Measurements from ENCODE around the gene TTLL11.

Gene TTLL11, protein sequence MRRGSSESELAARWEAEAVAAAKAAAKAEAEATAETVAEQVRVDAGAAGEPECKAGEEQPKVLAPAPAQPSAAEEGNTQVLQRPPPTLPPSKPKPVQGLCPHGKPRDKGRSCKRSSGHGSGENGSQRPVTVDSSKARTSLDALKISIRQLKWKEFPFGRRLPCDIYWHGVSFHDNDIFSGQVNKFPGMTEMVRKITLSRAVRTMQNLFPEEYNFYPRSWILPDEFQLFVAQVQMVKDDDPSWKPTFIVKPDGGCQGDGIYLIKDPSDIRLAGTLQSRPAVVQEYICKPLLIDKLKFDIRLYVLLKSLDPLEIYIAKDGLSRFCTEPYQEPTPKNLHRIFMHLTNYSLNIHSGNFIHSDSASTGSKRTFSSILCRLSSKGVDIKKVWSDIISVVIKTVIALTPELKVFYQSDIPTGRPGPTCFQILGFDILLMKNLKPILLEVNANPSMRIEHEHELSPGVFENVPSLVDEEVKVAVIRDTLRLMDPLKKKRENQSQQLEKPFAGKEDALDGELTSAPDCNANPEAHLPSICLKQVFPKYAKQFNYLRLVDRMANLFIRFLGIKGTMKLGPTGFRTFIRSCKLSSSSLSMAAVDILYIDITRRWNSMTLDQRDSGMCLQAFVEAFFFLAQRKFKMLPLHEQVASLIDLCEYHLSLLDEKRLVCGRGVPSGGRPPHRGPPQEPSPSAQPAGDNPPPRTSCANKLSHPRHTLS

DNA sequence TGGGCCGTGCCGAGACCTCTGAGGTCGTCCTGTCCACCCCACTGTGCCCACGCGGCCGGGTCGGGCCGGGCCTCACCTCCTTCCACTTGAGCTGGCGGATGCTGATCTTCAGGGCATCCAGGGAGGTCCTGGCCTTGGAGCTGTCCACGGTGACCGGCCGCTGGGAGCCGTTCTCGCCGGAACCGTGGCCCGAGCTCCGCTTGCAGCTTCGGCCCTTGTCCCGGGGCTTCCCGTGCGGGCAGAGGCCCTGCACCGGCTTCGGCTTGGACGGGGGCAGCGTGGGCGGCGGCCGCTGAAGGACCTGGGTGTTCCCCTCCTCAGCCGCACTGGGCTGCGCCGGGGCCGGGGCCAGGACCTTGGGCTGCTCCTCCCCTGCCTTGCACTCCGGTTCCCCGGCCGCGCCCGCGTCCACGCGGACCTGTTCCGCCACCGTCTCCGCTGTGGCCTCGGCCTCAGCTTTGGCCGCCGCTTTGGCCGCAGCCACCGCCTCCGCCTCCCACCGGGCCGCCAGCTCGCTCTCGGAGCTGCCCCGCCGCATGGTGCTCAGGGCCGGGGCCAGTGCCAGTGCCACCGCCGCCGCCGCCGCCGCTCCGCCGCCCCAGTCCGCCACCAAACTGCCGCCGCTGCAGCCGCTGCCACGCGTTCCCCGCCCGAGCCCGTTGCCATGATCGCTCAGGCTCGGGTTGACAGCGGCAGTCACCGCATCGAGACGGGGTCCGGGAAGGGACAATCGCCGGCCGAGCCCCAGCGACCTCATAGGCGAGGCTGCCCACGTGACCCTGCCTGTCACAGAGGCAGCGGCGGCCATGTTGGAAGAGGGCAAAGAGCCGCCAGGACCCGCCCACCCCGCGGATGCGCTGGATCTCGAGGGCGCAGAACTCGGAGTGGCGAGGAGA, at the start of gene TTLL11:
Gene TTLL11 (minus strand): TSS at position 698 of the 896 bp plus-strand sequence. CDS start 160 bp downstream, at position 538.
- DNase-seq (ENCODE audit: low read depth) = peak; percentile 95

DNA sequence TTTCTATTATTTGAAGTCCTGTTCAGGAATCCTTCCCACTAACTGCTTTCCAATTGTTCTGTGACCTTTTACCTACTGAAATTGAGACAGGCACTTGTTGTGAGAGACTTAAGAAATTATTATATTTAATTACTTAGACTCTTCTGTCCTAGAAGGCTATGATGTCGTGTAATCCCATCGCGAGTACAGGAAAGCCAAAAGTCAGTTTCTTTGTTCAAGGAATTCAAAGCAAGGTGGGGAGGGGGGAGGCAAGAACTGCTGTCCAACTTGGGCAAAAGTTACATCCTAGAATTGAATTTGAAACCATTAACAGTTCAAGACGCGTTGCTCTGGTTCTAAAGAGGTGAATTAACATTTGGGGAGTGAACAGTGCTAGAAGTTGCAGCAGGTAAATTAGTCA, 48.6 kb upstream of the TTLL11 start:
- DNase-seq (ENCODE audit: low read depth) = no peak

DNA sequence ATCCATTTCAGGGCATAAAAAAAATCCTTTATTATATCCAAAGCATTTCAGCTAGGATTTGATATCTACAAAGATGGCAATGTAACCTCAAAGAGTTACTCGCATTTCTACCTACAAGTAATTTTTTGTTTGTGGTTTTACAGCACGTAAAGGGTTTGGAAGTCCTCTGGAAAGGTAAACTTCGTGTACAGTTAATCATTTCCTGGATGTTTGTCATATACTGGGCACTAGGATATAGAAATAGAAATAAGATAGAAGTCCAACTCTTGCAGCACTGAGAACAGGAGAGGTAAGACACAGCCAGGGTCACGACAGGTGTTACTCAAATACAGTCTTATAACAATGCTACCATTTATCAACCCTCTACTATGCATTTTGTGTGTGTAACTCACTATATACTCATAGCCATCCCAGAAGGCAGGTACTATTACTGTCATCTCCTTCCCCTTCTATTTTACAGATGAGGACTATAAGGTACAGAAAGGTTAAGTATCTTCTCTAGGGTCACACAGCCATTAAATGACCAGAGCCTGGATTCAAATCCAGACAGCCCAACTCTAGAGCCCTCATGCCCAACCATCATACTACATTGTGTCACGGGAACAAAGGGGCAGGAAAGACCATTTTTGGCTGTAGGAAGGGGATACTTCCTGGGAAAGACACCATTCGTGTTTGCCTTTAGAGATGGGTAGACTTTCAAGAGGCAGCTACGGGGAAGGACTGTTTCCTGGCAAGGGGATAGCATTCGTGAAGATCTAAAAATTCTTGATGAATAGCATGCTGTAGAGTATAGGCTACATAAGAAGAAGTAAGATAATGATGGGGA, 47.5 kb upstream of the TTLL11 start:
- DNase-seq (ENCODE audit: low read depth) = no peak

DNA sequence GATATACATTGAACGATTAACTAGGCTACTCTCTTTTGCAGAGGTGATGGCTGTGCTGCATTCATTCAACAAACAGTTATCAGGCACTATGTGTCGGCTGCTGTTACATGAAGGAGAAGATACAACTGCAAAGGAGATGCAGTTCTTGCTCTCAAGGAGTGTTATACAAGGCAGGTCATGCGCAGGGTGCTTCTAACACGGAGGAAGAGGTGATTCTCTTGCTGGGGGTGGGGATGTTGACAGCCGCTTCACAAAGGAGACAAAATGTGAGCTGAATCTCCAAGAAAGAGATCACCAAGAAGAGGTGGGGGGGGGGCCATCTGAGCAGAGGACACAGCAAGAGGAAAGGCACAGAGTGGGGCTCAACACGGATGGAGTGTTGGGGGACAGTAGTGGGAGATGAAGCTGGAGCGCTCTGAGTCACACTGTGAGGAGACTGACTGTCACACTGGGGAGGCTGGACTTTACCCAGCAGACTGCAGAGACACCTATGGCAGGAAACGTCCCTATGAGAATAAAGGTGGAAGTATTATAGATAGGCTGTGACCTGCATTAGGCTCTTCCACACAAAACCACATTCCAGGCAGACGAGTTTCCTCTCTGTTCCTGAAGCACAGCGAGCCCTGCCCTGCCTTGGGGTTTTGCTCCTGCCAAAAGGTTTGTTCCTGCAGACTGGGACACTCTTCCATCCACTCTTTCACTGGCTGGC, 45.6 kb upstream of the TTLL11 start:
- no peak for DNase-seq (ENCODE audit: low read depth)

DNA sequence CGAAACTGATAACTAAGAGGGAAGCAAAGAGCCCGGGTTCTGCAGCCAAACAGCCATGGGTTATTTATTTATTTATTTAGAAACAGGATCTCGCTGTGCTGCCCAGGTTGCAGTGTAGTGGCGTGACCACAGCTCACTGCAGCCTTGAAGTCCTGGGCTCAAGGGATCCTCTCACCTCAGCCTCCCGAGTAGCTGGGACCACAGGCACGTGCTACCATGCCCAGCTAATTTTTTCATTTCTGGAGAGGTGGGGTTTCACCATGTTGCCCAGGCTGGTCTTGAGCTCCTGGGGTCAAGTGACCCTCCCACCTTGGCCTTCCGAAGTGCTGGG, 42.4 kb upstream of the TTLL11 start:
- no peak for DNase-seq (ENCODE audit: low read depth)

DNA sequence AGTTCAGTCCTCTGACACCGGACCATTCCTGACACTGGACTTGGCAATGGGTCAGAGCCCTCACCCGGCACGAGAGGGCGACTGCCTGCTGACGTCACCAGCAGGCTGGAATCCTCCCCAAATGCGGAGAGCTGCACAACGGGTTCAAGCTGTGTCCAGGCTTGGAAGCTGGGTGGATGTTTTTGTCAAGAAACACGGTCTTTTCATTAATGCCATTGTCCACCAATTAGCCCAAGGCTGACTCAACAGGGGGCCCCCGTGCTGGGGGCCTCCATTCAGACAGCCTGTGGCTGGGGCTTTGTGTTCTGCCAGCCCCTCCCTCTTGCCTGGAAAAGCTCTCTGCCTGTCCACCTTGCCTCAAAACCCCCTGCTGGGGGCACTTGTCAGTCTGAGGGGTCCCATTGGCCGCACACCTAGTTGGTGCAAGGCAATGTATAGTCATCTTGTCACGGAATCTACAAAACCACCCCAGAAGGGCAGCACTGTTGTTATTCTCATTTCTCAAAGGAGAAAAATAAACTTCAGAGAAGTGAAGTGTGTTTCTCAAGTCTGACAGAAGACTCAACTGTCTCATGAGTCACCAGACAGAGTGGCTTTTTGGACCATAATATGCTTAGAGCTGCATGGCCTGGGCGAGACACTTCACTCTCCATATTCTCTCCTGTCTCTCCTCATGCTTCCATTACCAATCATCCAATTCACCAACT, 41.9 kb upstream of the TTLL11 start:
- DNase-seq (ENCODE audit: low read depth) = peak; percentile 59

DNA sequence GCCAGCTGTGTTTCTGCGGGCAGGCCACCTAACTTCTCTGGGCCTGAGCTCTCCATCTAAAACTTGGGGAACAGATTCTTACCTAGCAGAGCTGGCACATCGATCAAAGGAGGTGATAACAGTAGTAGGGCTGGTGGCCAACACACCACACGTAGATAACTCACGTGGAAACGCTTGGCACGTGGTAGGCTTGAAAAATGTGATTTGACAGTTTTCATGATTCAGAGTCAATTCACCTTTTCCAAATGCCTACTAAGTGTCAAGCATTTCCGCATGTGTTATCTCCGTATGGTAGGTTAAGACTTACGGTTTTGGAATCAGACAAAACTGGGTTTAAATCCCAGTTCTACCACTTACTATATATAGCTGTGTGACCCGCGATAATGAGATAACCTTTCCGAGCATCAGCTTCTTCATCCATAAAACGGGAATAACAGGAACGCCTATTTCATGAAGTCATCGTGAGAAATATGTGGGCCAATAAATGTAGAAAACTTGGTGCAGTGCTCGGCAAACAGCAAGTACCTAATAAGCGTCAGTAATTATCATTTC, 41.0 kb upstream of the TTLL11 start:
- peak; percentile 19 for DNase-seq (ENCODE audit: low read depth)

DNA sequence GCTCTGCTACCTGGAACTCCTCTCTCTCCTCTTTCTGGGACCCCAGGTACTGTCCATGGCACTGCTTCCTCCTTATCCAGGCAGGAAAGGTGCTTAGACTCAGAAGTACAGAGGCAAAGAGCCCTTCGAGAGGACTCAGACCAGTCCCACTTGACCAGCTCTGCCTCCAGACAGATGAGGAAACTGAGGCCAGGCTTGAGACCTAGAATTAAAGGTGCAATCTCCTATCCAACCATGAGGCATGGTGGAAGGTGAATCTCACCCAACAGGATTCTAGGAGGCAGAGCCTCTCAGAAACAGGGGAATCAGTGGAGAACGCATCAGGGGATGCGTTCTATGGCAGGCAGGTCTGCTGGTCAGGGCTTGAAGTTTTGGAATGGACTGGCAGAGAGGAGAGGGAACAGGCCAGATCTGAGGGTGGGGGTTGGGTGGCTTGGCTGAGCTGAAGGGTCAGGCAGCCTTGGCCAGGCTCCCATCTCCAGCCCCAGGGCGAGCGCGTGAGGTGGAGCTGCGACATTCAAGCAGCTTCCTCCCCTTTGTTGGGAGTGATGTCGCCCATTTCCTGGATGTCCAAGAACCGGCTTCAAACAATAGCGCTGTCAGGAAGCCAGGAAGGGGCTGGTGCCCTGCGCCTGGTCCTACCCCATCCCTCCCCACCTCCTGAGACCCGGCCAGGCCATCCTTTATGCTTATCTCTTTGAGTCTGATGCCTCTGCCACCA, 40.3 kb upstream of the TTLL11 start:
- DNase-seq (ENCODE audit: low read depth) = no peak

DNA sequence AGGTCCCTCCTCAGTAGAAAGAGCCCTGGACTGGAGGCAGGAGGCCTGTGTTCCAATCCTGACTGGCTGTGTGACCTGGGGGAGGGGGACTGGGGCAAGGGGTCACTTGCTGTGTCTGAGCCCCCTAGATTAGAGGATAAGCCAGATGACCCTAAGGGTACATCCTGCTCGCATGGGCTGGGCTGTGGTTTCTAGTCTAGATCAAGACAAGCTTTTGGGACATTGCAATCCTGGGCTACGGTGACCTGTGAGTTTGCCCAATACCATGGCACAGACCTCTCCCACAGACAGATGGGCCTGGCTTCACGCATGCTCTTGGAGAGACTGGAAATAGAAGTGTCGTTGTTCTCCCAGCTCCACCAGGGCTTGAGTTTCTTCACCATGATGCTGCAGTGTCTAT, 39.4 kb upstream of the TTLL11 start:
- DNase-seq (ENCODE audit: low read depth) = no peak

DNA sequence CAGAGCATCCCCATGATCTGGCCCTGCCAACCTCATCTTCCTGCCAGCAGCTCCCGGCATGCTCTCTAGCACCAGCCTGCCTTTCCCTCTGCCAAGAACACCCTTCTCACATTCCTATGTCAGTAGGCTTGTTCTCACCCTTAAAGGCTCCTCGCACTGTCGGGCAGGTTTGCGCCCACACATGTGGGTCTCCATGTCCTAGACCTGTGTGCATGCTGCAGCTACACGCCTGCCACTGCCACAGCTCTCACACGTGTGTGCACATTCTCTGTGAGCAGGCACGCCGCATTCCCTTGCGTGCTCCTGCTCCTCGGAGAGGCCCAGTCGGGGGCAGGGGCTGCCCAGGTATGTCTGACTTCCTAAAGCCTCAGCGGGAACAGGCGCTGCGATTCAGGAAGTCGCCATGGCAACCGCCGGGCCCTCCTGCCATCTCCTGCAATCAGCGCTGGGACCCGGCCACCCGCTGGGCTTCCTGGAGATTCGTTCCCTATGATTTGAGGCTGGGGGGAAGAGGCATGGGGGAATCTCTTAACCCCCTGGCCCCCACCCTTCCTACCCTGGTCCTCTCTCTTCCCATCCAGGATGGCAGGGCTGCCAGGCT, 38.4 kb upstream of the TTLL11 start:
- DNase-seq (ENCODE audit: low read depth) = no peak

DNA sequence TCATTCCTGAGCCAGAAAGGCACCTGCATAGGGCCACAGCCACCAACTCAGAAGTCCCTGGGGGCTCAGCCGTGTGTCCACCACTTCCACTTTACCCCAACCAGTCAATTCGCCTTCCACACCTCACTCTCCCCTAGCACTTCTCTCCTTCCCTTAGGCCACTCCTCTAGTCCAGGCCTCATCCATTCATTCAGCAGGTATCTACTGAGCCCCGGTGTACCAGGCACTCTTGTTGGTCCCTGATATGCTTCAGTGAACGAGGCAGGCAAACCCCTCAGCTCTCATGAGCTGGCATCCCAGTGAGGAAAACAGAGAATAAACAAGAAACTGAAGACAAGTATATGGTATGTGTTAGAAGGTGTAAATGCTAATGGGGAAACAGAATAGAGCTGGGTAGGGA, 37.7 kb upstream of the TTLL11 start:
- DNase-seq (ENCODE audit: low read depth) = no peak

DNA sequence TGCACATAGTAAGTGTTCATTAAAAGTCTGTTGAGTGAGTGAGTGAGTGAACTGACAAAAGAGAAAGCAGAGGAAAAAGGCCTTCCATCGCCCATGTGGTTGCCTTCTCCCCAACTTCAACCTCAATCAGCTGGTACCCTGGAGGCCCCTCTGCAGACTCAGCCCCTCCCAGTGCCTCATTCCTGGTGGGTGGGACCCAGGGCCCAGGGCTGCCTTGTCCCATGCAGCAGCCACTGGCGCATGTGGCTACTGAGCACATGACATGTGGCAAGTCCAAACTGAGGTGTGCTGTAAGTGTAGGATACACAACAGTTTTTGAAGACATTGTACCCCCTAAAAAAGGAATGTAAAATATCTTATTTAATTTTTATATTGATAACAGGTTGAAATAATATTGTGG, 36.9 kb upstream of the TTLL11 start:
- no peak for DNase-seq (ENCODE audit: low read depth)

DNA sequence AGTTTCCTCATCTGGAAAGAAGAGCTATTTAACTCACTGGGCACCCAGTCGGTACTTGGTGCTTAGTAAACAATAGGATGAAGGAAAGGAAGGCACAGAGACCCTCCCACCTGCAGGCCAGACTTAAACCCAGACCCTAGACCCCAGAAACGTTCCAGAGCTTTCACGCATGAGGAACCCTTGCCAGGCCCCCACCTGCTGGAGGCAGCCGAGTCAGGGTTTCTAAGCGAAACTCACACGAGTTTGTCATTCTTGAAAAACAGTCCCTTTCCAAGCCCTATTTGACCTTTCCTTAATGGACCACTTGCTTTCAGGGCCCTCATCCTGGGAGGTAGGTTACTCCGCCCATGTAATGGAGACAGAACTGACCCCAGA, 35.8 kb upstream of the TTLL11 start:
- DNase-seq (ENCODE audit: low read depth) = no peak

DNA sequence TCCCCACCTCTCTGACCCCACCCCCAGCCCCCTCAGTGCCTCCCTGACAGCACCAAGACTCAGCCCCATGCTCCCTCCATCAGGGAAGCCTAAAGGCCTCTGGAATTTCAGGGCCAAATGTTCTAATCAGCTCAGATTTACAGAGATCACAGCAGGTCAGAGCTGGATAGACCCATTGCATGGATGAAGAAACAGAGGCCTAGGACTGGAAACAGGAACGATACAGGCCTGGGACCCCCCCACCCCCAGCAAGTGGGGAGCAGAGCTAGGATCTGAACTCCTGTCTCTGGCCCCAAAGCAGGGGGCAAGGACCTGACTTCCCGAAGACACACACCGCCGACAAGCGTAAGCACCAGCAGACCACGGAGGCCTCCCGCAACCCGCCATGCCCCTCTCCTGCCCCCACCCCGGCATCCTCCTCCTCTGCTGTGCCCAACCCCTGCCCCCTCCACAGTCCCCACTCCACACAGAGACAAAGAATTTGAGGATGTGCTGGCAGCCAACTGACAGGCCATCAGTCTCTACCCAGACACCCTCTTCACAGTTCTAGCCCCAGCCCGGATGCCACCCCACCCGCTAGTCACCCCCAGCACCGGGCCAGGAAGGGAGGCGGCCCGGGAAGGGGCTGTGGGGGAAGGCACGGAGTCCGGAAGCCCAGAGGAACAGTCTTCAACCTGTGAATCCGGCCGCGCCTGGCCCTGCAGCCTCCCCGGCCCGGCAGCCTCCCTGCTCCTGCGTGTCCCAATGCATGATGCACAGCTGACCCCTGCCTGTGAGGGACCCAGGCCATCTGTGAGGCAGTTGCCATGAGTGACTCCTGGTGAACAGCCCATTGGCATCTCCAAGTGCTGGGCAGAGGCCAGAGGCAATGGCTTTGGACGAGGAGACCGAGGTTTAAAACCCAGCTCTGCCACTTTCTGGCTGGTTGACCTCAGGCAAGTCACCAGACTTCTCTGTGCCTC, 35.2 kb upstream of the TTLL11 start:
- DNase-seq (ENCODE audit: low read depth) = no peak

DNA sequence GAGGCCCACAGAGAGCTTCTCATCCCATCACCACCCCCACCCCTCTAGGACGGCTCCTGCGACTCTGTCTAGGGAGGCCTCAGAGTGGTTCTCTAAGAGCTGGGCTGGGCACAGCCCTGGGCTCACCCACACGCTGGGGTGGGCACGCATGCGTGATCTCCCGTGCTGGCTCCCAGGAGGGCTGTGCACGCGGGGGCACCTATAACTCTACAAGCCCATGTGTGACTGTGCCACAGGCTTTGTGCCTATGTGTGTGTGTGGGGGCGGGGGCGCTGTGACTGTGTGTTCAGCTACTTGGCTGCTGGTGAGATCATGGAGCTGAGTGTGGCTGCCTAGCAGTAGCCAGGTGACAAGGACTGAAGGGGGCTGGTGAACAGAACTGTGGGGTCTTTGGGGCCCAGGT, 34.3 kb upstream of the TTLL11 start:
- no peak for DNase-seq (ENCODE audit: low read depth)

DNA sequence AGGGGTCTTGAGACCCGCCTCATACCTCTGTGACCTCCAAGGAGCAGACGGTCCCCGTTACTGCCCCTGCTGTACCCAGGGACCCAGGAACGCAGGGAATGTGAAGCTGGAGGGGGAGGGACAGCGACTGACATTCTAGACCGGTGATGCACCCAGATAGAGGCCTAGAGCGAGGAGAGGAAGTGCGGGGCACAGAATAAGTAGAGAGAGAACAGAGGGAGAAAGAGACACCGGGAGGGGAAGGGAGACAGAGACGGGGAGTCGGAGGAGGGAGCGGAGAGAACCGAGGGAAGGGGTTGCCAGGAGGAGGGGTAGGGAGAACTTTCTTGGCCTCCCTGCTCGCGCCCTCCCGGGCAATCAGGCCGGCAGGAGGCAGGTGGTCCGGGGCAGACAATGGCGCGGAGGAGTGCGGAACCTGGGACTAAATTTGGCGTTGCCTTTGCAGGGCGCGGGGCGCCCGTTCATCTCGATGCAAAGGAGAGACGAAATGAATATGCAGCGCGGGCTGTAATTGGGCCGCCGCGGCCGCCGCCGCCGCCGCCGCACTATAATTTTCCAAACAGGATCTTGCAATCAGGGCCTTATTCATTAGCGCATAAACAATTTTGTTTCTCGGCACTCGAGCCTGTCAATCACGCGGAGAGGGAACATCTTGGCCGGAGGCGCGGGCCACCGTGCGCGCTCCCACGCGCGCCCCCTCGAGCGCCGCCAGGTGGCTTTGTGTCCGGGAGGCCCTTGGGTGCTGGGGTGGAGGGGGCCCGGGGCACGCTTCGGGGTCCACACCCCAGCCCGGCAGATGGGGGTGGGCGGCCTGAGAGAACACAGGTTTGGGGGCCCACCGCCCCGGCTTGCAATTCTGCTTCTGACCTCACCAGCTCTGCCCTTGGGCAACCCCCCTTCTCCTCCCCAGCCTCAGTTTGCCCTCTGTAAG, 33.5 kb upstream of the TTLL11 start:
- peak; percentile 86 for DNase-seq (ENCODE audit: low read depth)

Measured in EH (cell line).